Right cardiac atrium (tissue), 5 donors: ENCODE results near the gene TMEM161A. TPM values are rescaled to one million over a fixed set of nuclear protein-coding genes. Genes with fewer than 3 reads are reported as not detected.

ENCODE experiments used
- ATAC-seq, 2 donors: fragments of 200-7000 bp; cut with Tn5 transposase; one replicate each; pipeline versions ENCODE4 v1.8.0 to v1.9.1; 2020; ENCODE audit warnings: moderate library complexity in 2 of 2, mild to moderate bottlenecking in 1 of 2
- DNase-seq, 3 donors: peaks; one replicate each; pipeline ENCODE4 v3.0.0-alpha.2; 2020
- H3K27ac ChIP-seq: one replicate; pipeline ENCODE4 v1.5.1; 2013; ENCODE audit warnings: mild to moderate bottlenecking, low read length, control low read depth, moderate library complexity
- H3K27me3 ChIP-seq: one replicate; pipeline ENCODE4 v1.6.1; 2013; ENCODE audit not compliant: control insufficient read depth, insufficient read depth
- H3K4me1 ChIP-seq: one replicate; pipeline ENCODE4 v1.6.1; 2013; ENCODE audit warnings: low read length; ENCODE audit not compliant: control insufficient read depth, insufficient read depth
- H3K4me3 ChIP-seq: one replicate; pipeline ENCODE4 v1.5.1; 2013; ENCODE audit warnings: low read length, control low read depth
- H3K9me3 ChIP-seq: one replicate; pipeline ENCODE4 v1.6.1; 2013; ENCODE audit warnings: low read length; ENCODE audit not compliant: control insufficient read depth
- WGBS: extraction: QIAGEN DNeasy Blood & Tissue Kit; methylation state at CpG from one replicate; pipeline ENCODE4 v1.1.7; 2013; 5-methylcytosine and 5-hydroxymethylcytosine counted together
- intact Hi-C, 4 donors: fragments of 100-400 bp; cut with DNase I; formaldehyde crosslinking; loops; one replicate each; pipeline versions ENCODE4 v1.11.0 to v1.14.0; 2022 to 2023
- polyA plus RNA-seq: library from polyadenylated mRNA; stranded (reverse); fragments of 200-250 nt; gene quantifications from one replicate; pipeline ENCODE4 v1.2.3, GENCODE V29; 2013
- total RNA-seq, 4 donors: library from RNA; stranded (reverse); fragmentation: NEBNext Ultra II Directional; extraction: Animal tissue kit (Norgen Biotek cat#: 25700); gene quantifications; one replicate each; pipeline ENCODE4 v1.2.1, GENCODE V29; 2021
- donor health status: healthy with polysubstance abuse.
- donor health status: DM: no; HTN: yes; CAD: no.
- donor health status: DM: no; HTN: no; CAD: no.
- donor health status: DM: no; HTN: yes; CAD: no; lungs with severe emphysema.
- donor health status: DM: yes; HTN: yes; CAD: no.

The TMEM161A gene
- total and polyA plus RNA-seq, 5 donors: 14.0 to 27.0 (median 19.5) TPM

DNA sequence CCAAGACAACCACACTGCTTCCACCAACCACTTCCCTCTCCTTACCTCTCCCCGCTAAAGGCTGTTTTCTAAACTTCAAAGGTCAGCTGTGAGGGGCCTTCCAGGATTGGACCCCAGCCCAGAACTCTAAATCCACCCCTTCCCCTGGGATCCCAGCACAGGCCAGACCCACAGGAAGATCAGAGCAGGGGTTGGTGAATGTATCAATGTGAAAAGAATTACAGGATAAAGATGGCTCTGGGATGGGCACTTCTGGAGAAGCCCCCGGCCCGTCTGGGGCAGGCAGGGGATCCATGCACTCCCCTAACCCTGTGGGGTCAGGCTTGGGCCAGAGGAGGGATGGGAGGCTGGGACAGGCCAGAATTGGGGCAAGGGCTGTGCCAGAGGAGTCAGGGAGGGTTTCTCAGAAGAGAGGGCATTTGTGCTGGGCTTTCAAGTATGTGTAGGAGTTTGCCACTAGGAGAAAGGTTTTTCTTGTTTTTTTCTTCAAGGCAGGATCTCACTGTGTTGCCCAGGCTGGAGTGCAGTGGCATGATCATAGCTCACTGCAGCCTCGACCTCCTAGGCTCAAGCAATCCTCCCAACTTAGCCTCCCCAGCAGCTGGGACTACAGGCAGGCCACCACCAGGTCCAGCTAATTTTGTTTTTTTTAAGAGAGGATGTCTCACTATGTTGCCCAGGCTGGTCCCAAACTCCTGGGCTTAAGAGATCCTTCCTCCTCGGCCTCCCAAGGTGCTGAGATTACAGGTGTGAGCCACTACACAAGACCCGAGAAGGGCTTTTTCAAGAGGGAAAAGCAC lies 32.8 kb upstream of the TMEM161A start:
- ATAC-seq (no peak), DNase-seq (no peak)
- Histone ChIP-seq H3K4me1 (no peaks in the 10 kb centered on the region), H3K27ac (no peak overlapping the region), H3K27me3 (no peaks in the 10 kb centered on the region), H3K4me3 (no peak overlapping the region), H3K9me3 (no peaks in the 10 kb centered on the region)
- 71% methylated on average over 6 of the region's 6 CpGs for WGBS
- intact Hi-C loops: no loop called here

DNA sequence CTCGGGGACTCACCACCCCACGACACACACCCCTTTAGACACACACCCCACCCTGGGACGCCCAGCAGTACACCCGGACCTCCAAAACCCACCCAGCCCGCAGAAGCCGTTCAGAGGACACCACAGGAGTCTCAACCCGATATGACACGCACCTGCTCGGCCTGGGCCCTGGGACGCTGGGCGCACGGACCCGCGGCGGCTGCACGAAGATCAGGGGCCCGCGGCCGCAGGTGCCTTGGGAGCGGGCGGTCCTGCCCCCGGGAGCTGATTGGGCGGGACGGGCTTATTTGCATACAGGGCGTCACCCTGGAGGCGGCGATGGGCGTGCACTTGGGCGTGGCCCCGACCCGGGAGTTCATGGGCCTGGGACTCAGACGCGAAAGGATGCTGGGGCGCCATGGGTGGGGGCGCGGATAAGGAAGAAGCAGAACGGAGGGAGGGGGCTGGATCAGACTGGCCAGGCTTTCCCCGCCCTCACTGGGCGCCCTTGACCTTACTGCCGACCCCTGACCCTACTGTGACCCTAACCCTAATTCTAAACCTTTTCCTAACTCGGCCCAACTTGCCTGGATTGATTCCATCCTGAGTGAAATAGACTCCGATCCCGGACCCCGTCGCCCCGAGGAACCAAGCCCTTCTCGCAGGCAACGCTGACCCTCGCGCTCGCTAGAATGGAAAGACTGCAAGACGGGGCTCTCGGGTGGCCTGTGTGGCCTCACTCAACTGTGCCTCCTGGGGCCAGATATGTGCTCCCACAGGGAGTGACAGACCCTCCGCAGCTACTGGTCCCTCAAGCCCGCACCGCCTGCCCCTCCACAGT lies 32.0 kb upstream of the TMEM161A start, which contains the start of gene MEF2B:
Gene MEF2B, minus strand, starts transcription at position 211 of the 820 bp plus-strand sequence. CDS start 19,528 bp downstream, outside the sequence.
- Histone ChIP-seq H3K9me3 (no peaks in the 10 kb centered on the region), H3K4me1 (no peaks in the 10 kb centered on the region), H3K27ac (no peak within 1 kb of the TSS), H3K4me3 (peak within 1 kb of the TSS; percentile 30), H3K27me3 (no peaks in the 10 kb centered on the region)
- peak; percentile 85 to 91 (median 91) for DNase-seq
- 10% methylated on average over 56 of the region's 56 CpGs for WGBS
- peak; percentile 91 to 92 for ATAC-seq
- intact Hi-C loops: no loop called here

- Histone ChIP-seq H3K27me3 (no peaks in the 10 kb centered on the region), H3K9me3 (no peaks in the 10 kb centered on the region), H3K4me1 (no peaks in the 10 kb centered on the region), H3K27ac (no peak overlapping the region), H3K4me3 (peak overlapping the region; percentile 30)
- no peak for DNase-seq
- intact Hi-C loops: no loop called here
- WGBS: 75% methylated on average over 9 of the region's 9 CpGs
- no peak for ATAC-seq
Measured at GRCh38 chr19:19169236-19170052, 31.2 kb upstream of the TMEM161A start.

DNA sequence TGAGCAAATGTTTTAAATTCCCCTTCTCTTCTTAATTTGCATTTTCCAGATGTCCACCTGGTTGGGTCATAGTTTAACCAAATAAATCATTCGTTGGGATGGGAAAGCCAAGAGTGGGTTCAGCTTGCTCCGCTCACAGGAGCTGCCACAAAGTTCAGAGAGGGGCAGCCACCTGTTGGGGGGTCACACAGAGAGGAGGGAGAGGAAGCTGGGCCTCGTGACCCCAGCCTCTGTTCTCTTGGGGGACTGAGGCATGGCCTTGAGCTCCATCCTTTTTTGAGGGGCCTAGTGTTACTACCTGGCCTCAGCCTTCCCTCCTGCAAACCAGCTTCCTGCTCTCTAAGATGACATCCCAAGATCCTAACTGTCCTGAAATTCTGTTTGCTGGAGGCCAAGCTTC lies 29.3 kb upstream of the TMEM161A start:
- DNase-seq: no peak
- no peak for ATAC-seq
- H3K4me1 ChIP-seq: no peaks in the 10 kb centered on the region
- intact Hi-C loops: no loop called here
- no peak overlapping the region for H3K4me3 ChIP-seq
- no peaks in the 10 kb centered on the region for H3K9me3 ChIP-seq
- no peak overlapping the region for H3K27ac ChIP-seq
- WGBS: 85% methylated on average over 3 of the region's 3 CpGs
- no peaks in the 10 kb centered on the region for H3K27me3 ChIP-seq

DNA sequence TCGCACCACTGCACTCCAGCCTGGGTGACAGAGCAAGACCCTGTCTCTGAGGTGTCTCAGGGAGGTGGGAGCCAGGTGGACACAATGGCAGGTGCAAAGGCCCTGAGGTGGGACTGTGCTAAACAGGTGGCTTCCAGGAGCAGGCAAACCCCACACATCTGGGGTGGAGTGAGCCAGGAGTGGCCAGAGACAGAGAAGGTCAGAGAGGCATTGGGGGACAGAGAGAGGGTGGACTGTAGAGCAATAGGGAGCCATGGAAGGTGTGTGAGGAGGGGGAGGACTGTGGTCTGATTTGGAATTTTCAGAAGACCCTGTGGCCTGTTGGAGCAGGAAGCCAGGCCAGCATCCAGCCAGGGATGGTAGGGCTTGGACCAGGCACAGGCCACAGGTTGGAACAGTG lies 27.1 kb upstream of the TMEM161A start:
- Histone ChIP-seq H3K4me1 (no peaks in the 10 kb centered on the region), H3K4me3 (no peak overlapping the region), H3K27ac (no peak overlapping the region), H3K27me3 (no peaks in the 10 kb centered on the region), H3K9me3 (no peaks in the 10 kb centered on the region)
- WGBS: 93% methylated on average over 1 of the region's 1 CpG
- intact Hi-C loops: no loop called here
- ATAC-seq (no peak), DNase-seq (no peak)

- DNase-seq (no peak), ATAC-seq (no peak)
- no peaks in the 10 kb centered on the region for H3K27me3 ChIP-seq
- H3K27ac ChIP-seq: no peak overlapping the region
- no peak overlapping the region for H3K4me3 ChIP-seq
- H3K9me3 ChIP-seq: no peaks in the 10 kb centered on the region
- intact Hi-C loops: no loop called here
- 90% methylated on average over 7 of the region's 7 CpGs for WGBS
- H3K4me1 ChIP-seq: no peaks in the 10 kb centered on the region
Measured at GRCh38 chr19:19162495-19162894, 24.2 kb upstream of the TMEM161A start.

DNA sequence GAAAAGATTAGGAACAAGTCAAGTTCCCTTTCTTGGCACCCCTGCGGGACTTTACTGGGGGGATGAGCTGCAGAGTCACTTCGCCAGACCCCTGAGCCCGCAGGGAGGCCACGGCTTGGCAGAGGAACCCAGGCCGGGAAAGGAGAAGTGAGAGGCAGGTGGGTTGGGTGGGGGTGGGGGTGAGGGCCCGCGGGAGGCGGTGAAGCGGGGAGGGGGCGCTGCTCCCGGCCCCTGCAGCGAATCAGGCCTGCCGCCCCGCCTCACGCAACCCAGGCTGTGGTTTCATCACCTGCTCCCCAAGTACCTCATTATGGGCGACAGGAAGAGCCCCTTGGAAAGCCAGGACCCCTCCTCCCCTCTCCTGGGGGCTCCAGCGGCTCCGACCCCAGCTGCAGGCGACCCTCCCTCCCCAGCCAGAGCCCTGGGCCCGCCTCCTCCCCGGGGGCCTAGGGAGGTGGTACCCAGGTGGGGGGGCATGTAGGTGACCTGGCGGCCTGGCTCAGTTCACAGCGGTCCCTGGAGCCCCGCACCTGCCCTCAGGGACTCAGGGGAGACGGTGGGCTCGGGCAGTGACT lies 22.3 kb upstream of the TMEM161A start:
- ATAC-seq: no peak
- 54% methylated on average over 26 of the region's 26 CpGs for WGBS
- no peaks in the 10 kb centered on the region for H3K27me3 ChIP-seq
- intact Hi-C loops: no loop called here
- H3K4me1 ChIP-seq: no peaks in the 10 kb centered on the region
- H3K9me3 ChIP-seq: no peaks in the 10 kb centered on the region
- H3K4me3 ChIP-seq: no peak overlapping the region
- no peak for DNase-seq
- no peak overlapping the region for H3K27ac ChIP-seq

DNA sequence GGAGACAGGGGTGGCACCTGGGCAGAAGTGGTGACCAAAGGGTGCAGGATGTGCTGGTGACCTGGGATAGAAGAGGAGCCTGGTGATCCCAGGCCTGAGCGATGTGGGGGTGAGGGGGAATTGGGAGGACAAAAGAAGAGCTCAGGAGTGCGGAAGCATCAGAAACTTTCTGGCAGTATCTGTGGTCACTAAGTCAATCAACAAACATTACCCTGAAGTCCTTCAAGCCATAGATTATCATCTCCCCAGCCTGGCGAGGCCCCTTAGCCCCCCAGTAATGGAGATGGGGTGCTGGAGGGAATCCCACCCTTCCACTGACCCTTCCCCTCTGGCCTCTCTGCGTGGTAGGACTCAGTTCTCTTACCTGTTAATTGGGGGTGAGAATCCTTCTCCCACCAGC lies 21.3 kb upstream of the TMEM161A start:
- intact Hi-C loops: no loop called here
- H3K27ac ChIP-seq: no peak overlapping the region
- no peaks in the 10 kb centered on the region for H3K4me1 ChIP-seq
- no peaks in the 10 kb centered on the region for H3K27me3 ChIP-seq
- DNase-seq: no peak
- no peak overlapping the region for H3K4me3 ChIP-seq
- WGBS: 87% methylated on average over 4 of the region's 4 CpGs
- no peak for ATAC-seq
- no peaks in the 10 kb centered on the region for H3K9me3 ChIP-seq

DNA sequence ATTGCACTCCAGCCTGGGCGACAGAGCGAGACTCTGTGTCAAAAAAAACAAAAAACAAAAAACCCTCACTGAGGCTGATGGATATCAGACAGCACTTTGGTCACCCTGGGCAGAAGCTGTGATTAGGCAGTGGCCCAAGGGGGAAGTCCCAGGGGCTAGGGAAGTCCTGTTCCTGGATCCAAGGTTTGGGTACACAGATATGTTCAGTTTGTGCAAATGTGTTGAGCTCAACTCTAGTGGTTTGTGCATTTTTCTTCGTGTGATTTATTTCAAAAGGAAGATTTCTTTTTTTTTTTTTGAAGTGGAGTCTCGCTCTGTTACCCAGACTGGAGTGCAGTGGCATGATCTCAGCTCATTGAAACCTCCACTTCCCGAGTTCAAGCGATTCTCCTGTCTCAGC lies 19.5 kb upstream of the TMEM161A start:
- Histone ChIP-seq H3K27ac (no peak overlapping the region), H3K4me1 (no peaks in the 10 kb centered on the region), H3K4me3 (no peak overlapping the region), H3K9me3 (no peaks in the 10 kb centered on the region), H3K27me3 (no peaks in the 10 kb centered on the region)
- no peak for DNase-seq
- no peak for ATAC-seq
- 78% methylated on average over 6 of the region's 6 CpGs for WGBS
- intact Hi-C loops: no loop called here

DNA sequence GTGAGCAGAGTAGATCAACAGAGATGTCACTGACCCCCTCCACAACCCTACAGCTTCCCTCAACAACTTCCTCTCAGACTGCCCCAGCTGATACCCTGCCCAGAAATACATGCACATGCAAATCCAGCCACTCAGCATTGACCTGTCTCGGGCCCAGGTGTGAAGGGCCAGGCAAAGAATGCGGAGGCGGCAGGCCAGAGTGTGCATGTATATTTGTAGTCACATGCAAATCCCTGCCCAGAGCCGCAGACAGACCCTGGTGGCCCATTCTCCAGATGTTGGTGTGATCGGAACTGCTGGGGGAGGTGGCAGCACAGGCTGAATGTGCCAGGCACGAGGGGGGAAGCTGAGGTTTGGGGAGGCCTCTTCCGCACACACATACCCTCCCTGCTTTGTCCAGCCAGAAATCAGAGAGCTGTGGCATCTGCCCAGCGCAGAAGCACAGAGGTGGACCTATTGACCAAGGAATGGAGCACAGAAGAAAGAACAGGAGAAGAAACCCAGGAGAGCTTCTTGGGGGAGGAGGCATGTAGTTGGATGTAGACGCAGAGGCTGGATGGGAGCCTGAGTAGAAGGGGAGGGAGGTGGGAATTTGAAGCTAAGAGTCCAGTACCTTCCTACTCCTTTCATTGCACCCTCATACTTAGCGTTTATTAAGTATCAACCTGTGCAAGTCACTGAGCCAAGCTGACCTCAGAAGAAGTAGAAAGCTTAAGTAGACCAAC lies 17.4 kb upstream of the TMEM161A start:
- intact Hi-C loops: no loop called here
- Histone ChIP-seq H3K4me1 (no peaks in the 10 kb centered on the region), H3K27ac (no peak overlapping the region), H3K4me3 (no peak overlapping the region), H3K9me3 (no peaks in the 10 kb centered on the region), H3K27me3 (no peaks in the 10 kb centered on the region)
- WGBS: 89% methylated on average over 10 of the region's 10 CpGs
- ATAC-seq (no peak), DNase-seq (no peak)
